ENCODE data around the gene RUNX2.

GRCh38 chr6:45655745-45656476 is 327.8 kb downstream of the RUNX2 start:
- no peak for TF ChIP-seq EZH2 (IDR thresholded peaks at IDR 0.05; ENCODE audit: low read length)
- TF ChIP-seq CTCF (optimal IDR thresholded peaks at IDR 0.05 in 1 of 3, IDR thresholded peaks at IDR 0.05 in 1 of 3, conservative IDR thresholded peaks at IDR 0.05 in 1 of 3; ENCODE audit: extremely low read depth in 1 of 3, insufficient read depth in 2 of 3, low read length in 3 of 3): no peak
